SU-DHL-6 (cell line): ENCODE data around the gene RPL10.

Experiments
- CTCF ChIP-seq: fragments of 200-600 bp; sonication (generic); IDR thresholded peaks from one replicate; pipeline ENCODE4 v1.5.1; 2017; ENCODE audit warnings: antibody characterized with exemption, mild to moderate bottlenecking, low read length, moderate library complexity; ENCODE audit not compliant: insufficient read depth, poor library complexity, severe bottlenecking
- EZH2phosphoT487 ChIP-seq: fragments of 200-600 bp; sonication (generic), shearing (Covaris generic); conservative IDR thresholded peaks from 2 replicates; pipeline ENCODE4 v1.6.1; 2018; ENCODE audit warnings: mild to moderate bottlenecking, antibody characterized with exemption, low read length, moderate library complexity, mixed read lengths

GRCh38 chrX:154350429-154351182 lies 47.6 kb upstream of the RPL10 start:
- TF ChIP-seq CTCF (no peak), EZH2phosphoT487 (no peak)
